ENCODE data around the gene CDKL5. TPM values are rescaled to one million over a fixed set of nuclear protein-coding genes. Genes with fewer than 3 reads are reported as not detected.

Gene CDKL5
- total RNA-seq, 1 donor from 2014 or later, result 16.3 TPM

DNA sequence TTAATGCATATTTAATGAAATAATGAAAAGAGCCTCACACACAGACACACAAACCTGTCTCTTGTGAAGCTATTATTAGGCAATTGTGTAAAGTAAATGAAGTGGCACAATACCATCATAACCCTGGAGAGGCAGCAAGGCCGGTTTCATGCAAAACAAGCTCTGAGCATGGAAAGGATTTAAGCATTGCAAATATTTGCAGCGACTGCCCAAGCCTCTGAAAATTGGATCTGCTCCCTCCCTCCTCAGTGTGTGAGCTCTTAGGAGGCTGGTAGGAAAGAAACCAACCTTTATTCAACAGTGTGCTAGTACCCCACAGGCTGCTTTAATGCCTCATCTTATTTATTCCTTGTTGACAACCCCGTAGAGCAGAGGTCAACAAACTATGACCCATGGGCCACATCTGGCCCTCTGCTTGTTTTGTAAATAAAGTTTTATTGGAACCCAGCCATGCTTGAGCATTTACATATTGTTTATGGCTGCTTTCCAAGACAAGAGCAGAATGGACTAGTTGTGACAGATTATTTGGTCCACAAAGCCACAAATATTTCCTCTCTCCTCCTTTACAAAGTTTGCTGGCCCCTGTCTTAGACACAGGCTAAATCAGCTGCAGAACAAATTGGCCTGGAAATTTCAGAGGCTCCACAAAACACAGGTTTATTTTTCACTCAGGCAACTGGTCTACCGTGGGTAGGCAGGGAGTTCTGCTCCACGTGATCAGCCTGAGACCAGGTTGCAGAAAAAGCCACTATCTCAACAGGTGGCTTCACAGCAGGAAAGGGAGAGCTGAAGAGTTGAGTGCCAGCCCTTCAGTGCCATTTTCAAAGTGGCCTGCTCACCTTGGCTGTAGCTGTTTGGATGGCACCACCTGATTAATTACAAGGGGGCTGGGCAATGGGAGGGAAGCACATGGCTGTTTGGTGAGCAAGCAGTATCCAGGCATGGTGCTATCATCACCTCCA lies 229.7 kb downstream of the CDKL5 start:
- Mint-ChIP-seq H3K36me3 (no peaks in the 10 kb centered on the region), H3K27ac (no peak overlapping the region), H3K4me3 (no peak overlapping the region), H3K9me3 (peaks cover 3% of the 10 kb centered on the region), H3K27me3 (ENCODE audit: low read depth) (no peaks in the 10 kb centered on the region), H3K4me1 (peaks cover 2% of the 10 kb centered on the region)
- DNase-seq (ENCODE audit: low spot score in 2 of 2, unreplicated experiment in 2 of 2), result no peak
- TF ChIP-seq, protein P1, sequence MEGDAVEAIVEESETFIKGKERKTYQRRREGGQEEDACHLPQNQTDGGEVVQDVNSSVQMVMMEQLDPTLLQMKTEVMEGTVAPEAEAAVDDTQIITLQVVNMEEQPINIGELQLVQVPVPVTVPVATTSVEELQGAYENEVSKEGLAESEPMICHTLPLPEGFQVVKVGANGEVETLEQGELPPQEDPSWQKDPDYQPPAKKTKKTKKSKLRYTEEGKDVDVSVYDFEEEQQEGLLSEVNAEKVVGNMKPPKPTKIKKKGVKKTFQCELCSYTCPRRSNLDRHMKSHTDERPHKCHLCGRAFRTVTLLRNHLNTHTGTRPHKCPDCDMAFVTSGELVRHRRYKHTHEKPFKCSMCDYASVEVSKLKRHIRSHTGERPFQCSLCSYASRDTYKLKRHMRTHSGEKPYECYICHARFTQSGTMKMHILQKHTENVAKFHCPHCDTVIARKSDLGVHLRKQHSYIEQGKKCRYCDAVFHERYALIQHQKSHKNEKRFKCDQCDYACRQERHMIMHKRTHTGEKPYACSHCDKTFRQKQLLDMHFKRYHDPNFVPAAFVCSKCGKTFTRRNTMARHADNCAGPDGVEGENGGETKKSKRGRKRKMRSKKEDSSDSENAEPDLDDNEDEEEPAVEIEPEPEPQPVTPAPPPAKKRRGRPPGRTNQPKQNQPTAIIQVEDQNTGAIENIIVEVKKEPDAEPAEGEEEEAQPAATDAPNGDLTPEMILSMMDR (IDR thresholded peaks at IDR 0.05; ENCODE audit: unreplicated experiment), result no peak

DNA sequence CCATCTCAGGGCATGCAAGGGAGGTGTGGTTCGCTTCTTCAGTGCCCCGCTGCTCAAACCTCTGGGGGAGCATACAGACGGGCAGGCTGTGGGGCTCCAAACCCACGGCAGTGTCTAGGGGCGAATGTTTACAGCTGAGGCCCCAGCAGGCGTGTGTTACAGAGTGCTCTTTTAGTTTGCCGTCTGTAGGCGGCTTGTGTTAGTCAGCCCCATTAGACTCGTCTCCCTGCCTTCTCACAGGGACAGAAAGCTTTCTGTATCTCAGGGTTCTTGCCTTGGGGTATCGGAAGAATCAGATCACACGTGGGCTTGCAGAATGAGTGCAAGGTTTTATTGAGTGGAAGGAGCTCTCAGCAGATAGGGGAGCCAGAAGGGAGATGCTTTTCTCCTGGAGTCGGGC lies 235.9 kb downstream of the CDKL5 start:
- Mint-ChIP-seq H3K27me3 (ENCODE audit: low read depth) (no peaks in the 10 kb centered on the region), H3K4me1 (no peaks in the 10 kb centered on the region), H3K4me3 (no peak overlapping the region), H3K27ac (no peak overlapping the region), H3K36me3 (peaks cover 2% of the 10 kb centered on the region), H3K9me3 (peaks cover 25% of the 10 kb centered on the region)
- TF ChIP-seq, protein P1 (IDR thresholded peaks at IDR 0.05; ENCODE audit: unreplicated experiment), result no peak
- DNase-seq (ENCODE audit: low spot score in 2 of 2, unreplicated experiment in 2 of 2), result no peak

DNA sequence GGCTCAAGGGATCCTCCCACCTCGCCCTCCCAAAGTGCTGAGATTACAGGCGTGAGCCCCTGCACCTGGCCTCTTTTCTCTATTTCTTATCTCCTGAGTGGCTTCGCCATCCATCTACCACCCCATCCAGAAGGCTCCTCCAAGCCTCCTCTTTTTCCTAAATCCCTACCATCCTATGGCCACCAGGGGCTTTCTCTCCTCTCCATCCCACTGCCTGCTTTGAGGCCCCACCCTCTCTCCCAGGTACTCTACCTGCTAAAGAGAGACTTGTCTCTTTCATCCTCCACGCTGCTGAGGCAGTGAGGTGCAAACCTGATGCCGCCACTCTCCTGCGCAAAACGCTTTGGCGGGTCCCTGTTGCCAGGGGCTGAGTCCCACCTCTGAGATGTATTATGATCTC lies 239.5 kb downstream of the CDKL5 start:
- no peaks in the 10 kb centered on the region for H3K27me3 Mint-ChIP-seq (ENCODE audit: low read depth)
- peaks cover 28% of the 10 kb centered on the region for H3K9me3 Mint-ChIP-seq
- H3K36me3 Mint-ChIP-seq, result peaks cover 2% of the 10 kb centered on the region
- no peak overlapping the region for H3K27ac Mint-ChIP-seq
- TF ChIP-seq, protein P1 (IDR thresholded peaks at IDR 0.05; ENCODE audit: unreplicated experiment), result no peak
- H3K4me1 Mint-ChIP-seq, result no peaks in the 10 kb centered on the region
- H3K4me3 Mint-ChIP-seq, result no peak overlapping the region
- DNase-seq (ENCODE audit: low spot score in 2 of 2, unreplicated experiment in 2 of 2), result no peak

DNA sequence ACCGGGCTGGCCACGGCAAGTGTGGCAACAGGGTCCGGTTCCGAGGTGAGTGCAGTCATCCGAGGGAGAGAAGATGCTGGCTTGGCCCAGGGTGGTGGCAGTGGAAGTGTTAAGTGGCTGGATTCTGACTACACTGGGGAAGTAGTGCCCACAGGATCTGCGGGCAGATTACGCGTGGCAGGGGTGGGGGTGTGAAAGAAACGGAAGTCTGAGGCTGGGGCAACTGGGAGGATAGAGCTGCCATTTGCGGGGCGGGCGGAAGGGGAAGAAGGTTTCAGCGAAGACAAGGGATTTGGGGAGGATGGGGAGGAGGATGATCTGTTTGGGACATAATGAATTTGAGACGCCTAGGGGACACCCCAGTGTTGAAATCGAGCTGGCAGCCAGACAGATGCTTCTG lies 241.2 kb downstream of the CDKL5 start:
- Mint-ChIP-seq H3K4me1 (no peaks in the 10 kb centered on the region), H3K9me3 (peaks cover 25% of the 10 kb centered on the region), H3K27me3 (ENCODE audit: low read depth) (no peaks in the 10 kb centered on the region), H3K27ac (no peak overlapping the region), H3K36me3 (peaks cover 2% of the 10 kb centered on the region), H3K4me3 (no peak overlapping the region)
- TF ChIP-seq, protein P1 (IDR thresholded peaks at IDR 0.05; ENCODE audit: unreplicated experiment), result no peak
- no peak for DNase-seq (ENCODE audit: low spot score in 2 of 2, unreplicated experiment in 2 of 2)

DNA sequence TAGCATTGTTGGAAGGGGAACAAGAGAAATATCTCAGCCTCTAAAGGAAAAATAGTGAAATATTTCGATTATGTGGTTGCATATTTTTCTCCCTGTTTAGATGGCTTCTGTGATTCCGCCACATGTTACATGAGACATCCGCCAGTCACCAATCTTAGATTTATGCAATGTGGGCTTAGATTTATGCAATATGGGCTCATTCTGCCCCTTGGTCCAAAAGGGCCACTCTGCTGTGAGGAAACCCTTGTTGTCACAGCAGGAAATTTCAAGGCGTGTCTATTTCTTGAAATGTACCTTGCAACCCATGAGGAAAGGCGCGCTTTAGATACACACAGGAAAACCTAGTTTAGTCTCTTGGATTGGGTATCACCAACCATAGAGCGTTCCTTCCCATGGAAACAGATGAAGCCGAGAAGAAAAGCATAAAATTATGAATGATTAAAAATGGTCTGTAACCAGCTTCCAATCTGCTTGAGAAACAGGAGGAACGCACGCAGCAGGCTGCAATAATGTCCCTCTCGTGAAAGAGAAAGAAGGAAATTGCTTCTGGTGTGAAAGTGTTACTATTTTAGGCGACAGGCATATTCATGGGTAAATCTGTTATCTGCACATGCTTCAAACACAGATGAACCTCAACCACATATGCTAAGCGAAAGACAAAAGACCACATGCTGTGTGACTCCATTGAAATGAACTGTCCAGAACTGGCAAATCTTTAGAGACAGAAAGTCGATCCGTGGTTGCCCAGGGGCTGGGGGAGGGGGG lies 242.8 kb downstream of the CDKL5 start:
- DNase-seq (ENCODE audit: low spot score in 2 of 2, unreplicated experiment in 2 of 2), result no peak
- TF ChIP-seq, protein P1 (IDR thresholded peaks at IDR 0.05; ENCODE audit: unreplicated experiment), result no peak
- peaks cover 31% of the 10 kb centered on the region for H3K9me3 Mint-ChIP-seq
- peaks cover 2% of the 10 kb centered on the region for H3K36me3 Mint-ChIP-seq
- no peak overlapping the region for H3K27ac Mint-ChIP-seq
- H3K4me1 Mint-ChIP-seq, result no peaks in the 10 kb centered on the region
- H3K4me3 Mint-ChIP-seq, result no peak overlapping the region
- no peaks in the 10 kb centered on the region for H3K27me3 Mint-ChIP-seq (ENCODE audit: low read depth)
